ENCODE data around the gene NANOS3. TPM values are rescaled to one million over a fixed set of nuclear protein-coding genes. Genes with fewer than 3 reads are reported as not detected.

The NANOS3 gene
- total RNA-seq, 6 experiments from 2014 or later, result 0.91 to 1.7 (median 1.4) TPM

GRCh38 chr19:13877303-13877702 is 369 bp downstream of the NANOS3 start:
- Mint-ChIP-seq H3K4me1 (ENCODE audit: low read depth) (peaks cover 26% of the 10 kb centered on the region), H3K27me3 (ENCODE audit: insufficient read depth) (no peaks in the 10 kb centered on the region; the same call in none of the 2 replicates), H3K4me3 (no peak overlapping the region), H3K36me3 (ENCODE audit: low read depth) (no peaks in the 10 kb centered on the region), H3K9me3 (no peaks in the 10 kb centered on the region), H3K27ac (no peak overlapping the region)
- no peak for TF ChIP-seq CTCF (IDR thresholded peaks at IDR 0.05)
- DNase-seq, result no peak

- DNase-seq, result peak; percentile 92
- Mint-ChIP-seq H3K9me3 (no peaks in the 10 kb centered on the region), H3K4me3 (peak overlapping the region; percentile 64), H3K27ac (peak overlapping the region; percentile 87), H3K36me3 (ENCODE audit: low read depth) (no peaks in the 10 kb centered on the region), H3K27me3 (ENCODE audit: insufficient read depth) (no peaks in the 10 kb centered on the region; the same call in none of the 2 replicates), H3K4me1 (ENCODE audit: low read depth) (peaks cover 20% of the 10 kb centered on the region)
- TF ChIP-seq CTCF (IDR thresholded peaks at IDR 0.05), result peak; percentile 100
Measured at GRCh38 chr19:13880059-13881043, 3.4 kb downstream of the NANOS3 start.

GRCh38 chr19:13881251-13881691 is 4.3 kb downstream of the NANOS3 start:
- no peak; the same call in 1 of the 2 replicates for TF ChIP-seq CTCF (IDR thresholded peaks at IDR 0.05)
- DNase-seq, result no peak
- H3K9me3 Mint-ChIP-seq, result no peaks in the 10 kb centered on the region
- peaks cover 20% of the 10 kb centered on the region for H3K4me1 Mint-ChIP-seq (ENCODE audit: low read depth)
- H3K27me3 Mint-ChIP-seq (ENCODE audit: insufficient read depth), result peaks cover 2% of the 10 kb centered on the region
- H3K4me3 Mint-ChIP-seq, result no peak overlapping the region
- H3K36me3 Mint-ChIP-seq (ENCODE audit: low read depth), result no peaks in the 10 kb centered on the region
- peak overlapping the region; percentile 87 for H3K27ac Mint-ChIP-seq

- peak; percentile 38 for DNase-seq
- H3K27me3 Mint-ChIP-seq (ENCODE audit: insufficient read depth), result peaks cover 2% of the 10 kb centered on the region
- H3K9me3 Mint-ChIP-seq, result no peaks in the 10 kb centered on the region
- no peak overlapping the region for H3K4me3 Mint-ChIP-seq
- TF ChIP-seq CTCF (IDR thresholded peaks at IDR 0.05), result no peak
- no peaks in the 10 kb centered on the region for H3K36me3 Mint-ChIP-seq (ENCODE audit: low read depth)
- peaks cover 20% of the 10 kb centered on the region for H3K4me1 Mint-ChIP-seq (ENCODE audit: low read depth)
- peak overlapping the region; percentile 87 for H3K27ac Mint-ChIP-seq
Measured at GRCh38 chr19:13881692-13882418, 4.9 kb downstream of the NANOS3 start.

GRCh38 chr19:13882419-13882795 is 5.5 kb downstream of the NANOS3 start:
- Mint-ChIP-seq H3K27ac (peak overlapping the region; percentile 87), H3K9me3 (no peaks in the 10 kb centered on the region), H3K36me3 (ENCODE audit: low read depth) (no peaks in the 10 kb centered on the region), H3K4me1 (ENCODE audit: low read depth) (peaks cover 23% of the 10 kb centered on the region), H3K27me3 (ENCODE audit: insufficient read depth) (peaks cover 4% of the 10 kb centered on the region), H3K4me3 (no peak overlapping the region)
- no peak for TF ChIP-seq CTCF (IDR thresholded peaks at IDR 0.05)
- no peak for DNase-seq

Data from HFFc6 (cell line).